K562 (cell line): ENCODE data around the gene PRDX4.
"Not testable (repeated sequence)": the region's sequence is repeated elsewhere in the genome, so short reads cannot be mapped to it uniquely, and the experiment has no call there.

Source experiments
- BRCA1 ChIP-seq, 2 experiments: fragments of 450-650 bp in 1 of 2; sonication (generic) in 1 of 2; formaldehyde crosslinking in 1 of 2; IDR thresholded peaks; 2 replicates each; pipeline versions ENCODE4 v1.5.0 to v1.6.1; 2017 to 2020; ENCODE audit warnings: mild to moderate bottlenecking in 1 of 2, missing genetic modification reagents in 1 of 2
- ETV6 ChIP-seq, 3 experiments: fragments of 150-350 bp in 1 of 3; sonication (generic) in 1 of 3; formaldehyde crosslinking in 1 of 3; IDR thresholded peaks; 2 replicates each; pipeline versions ENCODE4 v1.6.1 to v1.8.0; 2014 to 2022; ENCODE audit warnings: borderline replicate concordance in 2 of 3, low read depth in 2 of 3, antibody characterized with exemption in 1 of 3, low read length in 1 of 3, mild to moderate bottlenecking in 1 of 3, missing genetic modification reagents in 1 of 3
- GABPA ChIP-seq: fragments of 200-800 bp; sonication (Bioruptor generic); conservative IDR thresholded peaks from 2 replicates; pipeline ENCODE4 v1.6.1; 2016; ENCODE audit warnings: low read depth, missing genetic modification characterization, missing compliant biosample characterization
- POLR2A ChIP-seq: fragments of 450-650 bp; conservative IDR thresholded peaks from 2 replicates; pipeline ENCODE4 v1.6.1; 2016
- PREB ChIP-seq: sonication (generic); formaldehyde crosslinking; IDR thresholded peaks from 2 replicates; pipeline ENCODE4 v1.8.1; 2023; ENCODE audit warnings: mild to moderate bottlenecking, missing genetic modification reagents
- RB1 ChIP-seq: fragments of 450-650 bp; IDR thresholded peaks from 2 replicates; pipeline ENCODE4 v1.6.1; 2017; ENCODE audit warnings: low read depth, mild to moderate bottlenecking
- SMARCE1 ChIP-seq: fragments of 450-650 bp; IDR thresholded peaks from 2 replicates; pipeline ENCODE4 v1.7.1; 2016; ENCODE audit warnings: mild to moderate bottlenecking
- ZBTB40 ChIP-seq, 2 experiments: fragments of 450-650 bp in 1 of 2; sonication (generic) in 1 of 2; formaldehyde crosslinking in 1 of 2; IDR thresholded peaks; 2 replicates each; pipeline versions ENCODE4 v1.7.1 to v1.9.0; 2016 to 2022; ENCODE audit warnings: inconsistent platforms in 1 of 2, mild to moderate bottlenecking in 1 of 2, missing genetic modification reagents in 1 of 2

GRCh38 chrX:23660083-23660765, 7.1 kb upstream of the PRDX4 start:
- not testable (repeated sequence) for TF ChIP-seq ETV6 (IDR thresholded peaks at IDR 0.05; ENCODE audit: borderline replicate concordance in 1 of 2, low read depth in 2 of 2, low read length in 1 of 2); ETV6 (CRISPR knock-in tag; IDR thresholded peaks at IDR 0.05; ENCODE audit: borderline replicate concordance); RB1; ZBTB40 (IDR thresholded peaks at IDR 0.05); ZBTB40 (CRISPR knock-in tag; IDR thresholded peaks at IDR 0.05); GABPA; SMARCE1; POLR2A; BRCA1 (IDR thresholded peaks at IDR 0.05); BRCA1 (CRISPR knock-in tag; IDR thresholded peaks at IDR 0.05); PREB (CRISPR knock-in tag)
